Skeletal muscle tissue (tissue), 4 donors: ENCODE measurements around the gene RAB1B. TPM values are rescaled to one million over a fixed set of nuclear protein-coding genes. Genes with fewer than 3 reads are reported as not detected.
A peak's percentile ranks its signal among the peaks of the same experiment; 100 is the strongest.

Source experiments
- H3K27ac ChIP-seq: one replicate; pipeline ENCODE4 v1.7.0; 2013; ENCODE audit warnings: mild to moderate bottlenecking, low read depth, low read length, inconsistent platforms
- H3K27me3 ChIP-seq, 3 donors: one replicate each; pipeline ENCODE4 v1.7.0; 2013; ENCODE audit warnings: low read length in 3 of 3; ENCODE audit not compliant: control insufficient read depth in 3 of 3, insufficient read depth in 3 of 3
- H3K36me3 ChIP-seq, 3 donors: one replicate each; pipeline ENCODE4 v1.7.0; 2013; ENCODE audit warnings: low read length in 3 of 3; ENCODE audit not compliant: control insufficient read depth in 3 of 3, insufficient read depth in 3 of 3
- H3K4me1 ChIP-seq, 3 donors: one replicate each; pipeline ENCODE4 v1.7.0; 2013; ENCODE audit warnings: low read length in 3 of 3, mild to moderate bottlenecking in 3 of 3; ENCODE audit not compliant: control insufficient read depth in 3 of 3, insufficient read depth in 3 of 3
- H3K4me3 ChIP-seq, 3 donors: one replicate each; pipeline ENCODE4 v1.7.0; 2013; ENCODE audit warnings: low read length in 3 of 3
- H3K9ac ChIP-seq, 3 donors: one replicate each; pipeline ENCODE4 v1.7.0; 2013; ENCODE audit warnings: low read length in 3 of 3, mild to moderate bottlenecking in 3 of 3, moderate library complexity in 2 of 3, low read depth in 1 of 3
- H3K9me3 ChIP-seq, 3 donors: one replicate each; pipeline ENCODE4 v1.7.0; 2013; ENCODE audit warnings: low read length in 3 of 3; ENCODE audit not compliant: control insufficient read depth in 3 of 3
- total RNA-seq: library from RNA; depleted of rRNA; stranded (reverse); fragments of >200 nt; gene quantifications from one replicate; pipeline ENCODE4 v1.2.3, GENCODE V29; 2014
- donor health status: Osteomylitis.

RAB1B gene
- total RNA-seq, 1 donor from 2014 or later = 33.9 TPM

DNA sequence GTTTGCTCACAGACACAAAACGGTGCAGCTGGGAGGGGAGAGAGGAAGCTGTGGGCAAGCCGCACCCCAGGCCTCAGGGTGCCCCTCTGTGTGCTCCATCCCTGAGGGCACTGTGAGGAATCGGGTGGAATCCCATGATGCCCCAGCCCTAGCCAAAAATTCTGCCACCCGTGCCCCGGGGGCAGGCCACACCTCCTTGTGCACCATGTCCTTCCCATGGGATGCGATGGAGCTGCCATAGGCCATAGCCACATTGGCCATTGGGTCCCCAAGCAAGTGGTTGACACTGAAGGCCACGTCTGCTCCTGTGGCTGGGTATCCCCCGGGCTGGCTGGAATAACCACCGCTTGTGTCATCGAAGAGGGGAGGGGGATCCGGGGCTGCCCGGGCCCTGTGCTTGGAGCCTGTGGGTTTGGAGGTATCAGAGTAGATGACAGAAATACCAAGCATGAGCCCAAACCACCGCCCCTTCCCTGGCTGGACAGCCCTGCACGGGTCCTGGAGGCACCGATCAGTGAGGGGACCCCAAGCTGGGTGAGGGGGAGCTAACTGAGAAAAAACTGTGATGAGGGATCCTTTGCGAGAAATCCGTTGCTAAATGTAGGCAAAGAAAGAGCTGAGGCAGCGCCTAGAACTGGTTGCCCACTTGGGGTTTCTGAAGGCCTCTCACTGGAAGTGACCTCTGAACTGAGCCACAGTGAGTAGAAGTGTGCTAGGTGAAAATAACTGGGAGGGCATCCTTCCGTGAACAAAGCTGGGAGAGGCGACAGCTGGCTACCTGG, 19.6 kb downstream of the RAB1B start:
- peaks cover 16 to 50% (median 40%) of the 10 kb centered on the region in 3 donors for H3K4me1 ChIP-seq
- peak overlapping the region; percentile 96 for H3K27ac ChIP-seq
- peak overlapping the region; percentile 86 to 93 (median 92) for H3K9ac ChIP-seq
- peaks cover 17 to 21% (median 20%) of the 10 kb centered on the region in 3 donors for H3K36me3 ChIP-seq
- peak overlapping the region; percentile 84 to 91 (median 91) for H3K4me3 ChIP-seq
- H3K9me3 ChIP-seq = no peaks in the 10 kb centered on the region
- peaks cover 13 to 16% (median 16%) of the 10 kb centered on the region in 3 donors for H3K27me3 ChIP-seq

DNA sequence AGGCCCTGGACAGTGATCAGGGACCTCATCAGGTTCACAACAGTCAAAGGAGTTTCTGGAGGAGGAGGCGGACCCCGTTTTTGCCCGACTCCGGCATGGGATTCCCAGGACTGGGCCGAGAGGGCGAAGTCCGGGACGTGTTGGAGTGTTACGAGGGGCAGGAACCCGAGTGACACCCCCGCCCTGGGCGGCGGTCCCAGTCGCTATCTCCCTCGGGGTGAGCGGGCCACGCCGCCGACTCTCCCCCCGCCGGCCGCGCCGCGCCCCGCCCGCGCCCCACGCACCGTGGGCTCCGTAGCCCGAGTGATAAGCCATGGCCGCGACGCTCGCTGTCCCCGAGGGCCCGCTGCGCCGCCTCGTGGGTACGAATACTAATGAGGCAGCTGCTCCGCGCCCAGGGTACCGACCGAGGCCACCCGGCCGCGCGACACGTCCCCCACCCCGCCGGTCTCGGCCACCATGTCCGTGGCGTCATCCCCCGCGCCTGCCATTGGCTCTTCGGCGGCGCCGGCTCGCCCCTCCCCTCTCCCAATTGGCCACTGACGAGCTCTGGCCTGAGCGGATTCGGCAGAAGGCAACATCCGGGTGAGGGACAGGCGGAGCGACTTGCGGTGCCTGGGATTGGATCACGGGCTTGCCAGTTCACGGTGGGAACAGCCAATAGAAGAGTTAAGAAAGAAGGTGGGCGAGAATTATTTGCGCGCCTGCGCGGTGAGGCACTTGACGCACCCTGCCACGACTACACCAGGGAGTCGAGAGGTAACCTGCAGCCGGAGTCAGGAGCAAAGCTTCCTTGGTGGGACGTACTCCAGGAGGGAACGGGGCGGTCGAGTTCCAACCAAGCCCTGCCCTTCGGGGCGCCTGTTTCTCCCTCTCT, 20.5 kb downstream of the RAB1B start, which contains the start of gene YIF1A:
Gene YIF1A, minus strand, starts transcription at position 473 of the 877 bp plus-strand sequence. Its CDS starts 158 bp downstream, at position 315.
- H3K4me1 ChIP-seq = peaks cover 16 to 50% (median 40%) of the 10 kb centered on the region in 3 donors
- H3K27ac ChIP-seq = peak within 1 kb of the TSS; percentile 96
- peaks cover 17 to 21% (median 17%) of the 10 kb centered on the region in 3 donors for H3K36me3 ChIP-seq
- peak within 1 kb of the TSS; percentile 86 to 93 (median 92) for H3K9ac ChIP-seq
- H3K4me3 ChIP-seq = peak within 1 kb of the TSS; percentile 93 to 99 (median 95)
- peaks cover 19 to 25% (median 22%) of the 10 kb centered on the region in 3 donors for H3K27me3 ChIP-seq
- H3K9me3 ChIP-seq = no peaks in the 10 kb centered on the region

DNA sequence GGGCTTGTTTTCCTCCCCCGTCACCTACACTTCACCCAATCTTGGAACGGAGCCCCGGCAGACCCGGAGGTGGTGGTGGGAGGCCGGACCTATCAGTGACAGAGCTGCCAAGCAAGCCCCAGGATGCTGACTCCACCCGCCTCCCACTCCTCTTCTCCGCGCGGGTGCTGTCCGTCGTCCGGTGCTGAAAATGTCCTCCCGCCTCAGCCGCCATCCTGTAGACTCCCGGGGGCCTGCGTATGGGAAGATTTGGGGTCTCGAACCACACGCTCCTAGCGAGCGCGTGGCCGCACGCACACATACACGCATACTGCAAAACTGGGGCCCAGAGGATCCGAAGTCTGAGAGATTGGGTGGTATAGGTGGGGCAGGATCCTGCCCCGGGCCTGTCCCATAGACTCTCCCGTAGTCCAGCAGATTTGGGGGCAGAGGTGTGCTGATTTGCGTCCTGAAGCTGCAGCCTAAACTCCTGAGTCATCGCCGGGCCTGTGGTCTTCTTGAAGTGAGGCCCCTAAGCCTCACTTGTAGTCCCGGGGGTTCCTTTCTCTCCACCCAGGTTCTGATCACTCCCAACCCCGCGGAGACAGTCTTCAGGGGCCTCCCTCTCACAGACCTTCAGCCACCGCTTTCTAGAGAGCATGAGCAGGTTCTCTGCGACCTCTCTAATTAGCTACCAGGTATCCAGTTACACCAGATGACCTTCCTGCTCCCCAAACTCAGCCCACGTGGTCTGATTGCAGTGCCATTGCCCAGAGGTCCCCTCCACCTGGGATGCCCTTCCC, 21.3 kb downstream of the RAB1B start:
- H3K9me3 ChIP-seq = no peaks in the 10 kb centered on the region
- H3K9ac ChIP-seq = peak overlapping the region; percentile 69 to 83 (median 76)
- peaks cover 28 to 33% (median 30%) of the 10 kb centered on the region in 3 donors for H3K27me3 ChIP-seq
- H3K36me3 ChIP-seq = peaks cover 10 to 14% (median 11%) of the 10 kb centered on the region in 3 donors
- peaks cover 16 to 50% (median 40%) of the 10 kb centered on the region in 3 donors for H3K4me1 ChIP-seq
- peak overlapping the region; percentile 96 for H3K27ac ChIP-seq
- peak overlapping the region; percentile 93 to 99 (median 95) for H3K4me3 ChIP-seq

DNA sequence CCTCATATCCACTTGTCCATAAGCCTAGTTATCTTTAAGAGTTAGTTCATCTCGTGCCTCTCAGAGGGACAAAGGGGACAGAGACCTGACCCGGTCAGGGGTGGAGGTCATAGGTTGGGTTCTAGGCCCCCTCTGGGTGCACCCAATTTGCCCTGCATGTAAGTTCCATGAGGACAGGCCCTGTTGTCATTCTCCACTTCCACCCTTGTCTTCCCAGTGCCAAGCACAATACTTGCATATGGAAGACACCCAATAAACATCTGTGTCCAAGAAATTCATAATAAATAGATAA, 21.8 kb downstream of the RAB1B start:
- Histone ChIP-seq H3K36me3 (peaks cover 6 to 9% (median 8%) of the 10 kb centered on the region in 3 donors), H3K9ac (no peak overlapping the region), H3K27me3 (peaks cover 31 to 38% (median 33%) of the 10 kb centered on the region in 3 donors), H3K9me3 (no peaks in the 10 kb centered on the region), H3K4me1 (peaks cover 16 to 48% (median 38%) of the 10 kb centered on the region in 3 donors), H3K27ac (no peak overlapping the region), H3K4me3 (peak overlapping the region in 1 of 3 donors; percentile 93)

DNA sequence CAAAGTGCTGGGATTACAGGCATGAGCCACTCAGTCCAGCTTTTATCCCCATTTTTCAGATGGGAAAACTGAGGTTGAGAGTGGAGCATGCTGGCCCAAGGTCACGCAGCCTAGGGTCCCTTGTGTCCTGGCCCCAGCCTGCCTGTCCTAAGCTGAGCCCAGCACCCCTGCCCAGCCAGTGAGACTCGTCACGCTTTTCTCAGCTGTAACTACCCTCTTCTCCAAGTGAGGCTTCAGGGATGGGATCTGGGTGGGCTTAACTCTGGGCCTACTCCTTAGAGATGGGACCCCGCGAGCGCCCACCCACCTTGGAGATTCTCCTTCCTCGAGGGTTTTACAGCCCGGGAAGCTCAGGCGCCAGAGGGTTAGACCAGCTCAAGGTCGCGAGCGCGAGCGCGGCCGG, 22.9 kb downstream of the RAB1B start:
- H3K4me3 ChIP-seq = no peak overlapping the region
- peaks cover 0 to 6% (median 5%) of the 10 kb centered on the region in 3 donors for H3K36me3 ChIP-seq
- no peak overlapping the region for H3K27ac ChIP-seq
- no peaks in the 10 kb centered on the region for H3K9me3 ChIP-seq
- H3K9ac ChIP-seq = no peak overlapping the region
- peaks cover 37 to 47% (median 39%) of the 10 kb centered on the region in 3 donors for H3K27me3 ChIP-seq
- H3K4me1 ChIP-seq = peaks cover 16 to 38% (median 30%) of the 10 kb centered on the region in 3 donors

DNA sequence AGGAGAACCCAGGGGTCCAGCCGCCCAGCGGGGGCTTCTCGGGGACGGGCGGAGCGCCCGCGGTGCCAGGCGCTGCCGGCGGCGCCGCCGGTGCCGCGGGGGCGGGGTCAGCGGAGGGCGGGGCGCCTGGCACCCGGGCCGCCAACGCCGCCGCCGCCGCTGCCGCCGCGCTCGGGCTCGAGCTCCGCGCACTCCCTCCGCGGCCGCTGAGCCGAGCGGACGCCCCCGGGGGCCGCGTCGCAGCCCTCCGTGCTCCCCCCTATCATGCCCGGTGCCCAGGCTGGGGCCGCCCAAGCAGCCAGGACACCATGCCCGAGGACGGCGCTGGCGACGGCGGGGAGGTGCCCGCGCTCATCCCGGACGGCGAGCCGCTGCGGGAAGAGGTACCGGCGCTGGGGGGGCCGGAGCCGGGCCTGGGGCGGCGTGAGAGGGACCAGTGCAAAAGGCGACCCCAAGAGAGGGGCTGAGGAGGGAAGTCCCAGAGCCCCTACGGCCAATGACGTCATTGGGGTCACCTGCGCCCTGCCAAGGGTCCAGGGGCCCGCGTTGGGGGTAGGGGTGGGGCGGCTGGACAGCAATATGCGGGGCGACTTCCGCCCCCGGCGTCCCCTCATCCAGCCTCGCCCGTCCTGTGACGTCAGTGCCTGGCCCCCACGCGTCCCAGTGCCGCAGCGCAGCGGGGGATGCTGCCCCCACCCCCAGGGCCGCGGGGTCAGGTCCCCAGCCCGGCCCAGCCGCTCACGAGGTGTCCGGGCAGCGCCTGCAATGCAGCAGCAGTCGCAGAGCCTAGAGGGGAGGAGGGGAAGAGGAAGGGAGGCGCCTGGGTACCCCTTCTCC, 23.5 kb downstream of the RAB1B start, which contains the start of gene TMEM151A:
Gene TMEM151A, plus strand, starts transcription at position 189 of the 837 bp plus-strand sequence. Its CDS starts 120 bp downstream, at position 309.
- peaks cover 37 to 53% (median 39%) of the 10 kb centered on the region in 3 donors for H3K27me3 ChIP-seq
- no peak within 1 kb of the TSS for H3K9ac ChIP-seq
- peak within 1 kb of the TSS in 1 of 3 donors; percentile 43 for H3K4me3 ChIP-seq
- no peaks in the 10 kb centered on the region for H3K9me3 ChIP-seq
- H3K4me1 ChIP-seq = peaks cover 16 to 32% (median 26%) of the 10 kb centered on the region in 3 donors
- peaks cover 0 to 3% (median under 1%) of the 10 kb centered on the region in 3 donors for H3K36me3 ChIP-seq
- no peak within 1 kb of the TSS for H3K27ac ChIP-seq

DNA sequence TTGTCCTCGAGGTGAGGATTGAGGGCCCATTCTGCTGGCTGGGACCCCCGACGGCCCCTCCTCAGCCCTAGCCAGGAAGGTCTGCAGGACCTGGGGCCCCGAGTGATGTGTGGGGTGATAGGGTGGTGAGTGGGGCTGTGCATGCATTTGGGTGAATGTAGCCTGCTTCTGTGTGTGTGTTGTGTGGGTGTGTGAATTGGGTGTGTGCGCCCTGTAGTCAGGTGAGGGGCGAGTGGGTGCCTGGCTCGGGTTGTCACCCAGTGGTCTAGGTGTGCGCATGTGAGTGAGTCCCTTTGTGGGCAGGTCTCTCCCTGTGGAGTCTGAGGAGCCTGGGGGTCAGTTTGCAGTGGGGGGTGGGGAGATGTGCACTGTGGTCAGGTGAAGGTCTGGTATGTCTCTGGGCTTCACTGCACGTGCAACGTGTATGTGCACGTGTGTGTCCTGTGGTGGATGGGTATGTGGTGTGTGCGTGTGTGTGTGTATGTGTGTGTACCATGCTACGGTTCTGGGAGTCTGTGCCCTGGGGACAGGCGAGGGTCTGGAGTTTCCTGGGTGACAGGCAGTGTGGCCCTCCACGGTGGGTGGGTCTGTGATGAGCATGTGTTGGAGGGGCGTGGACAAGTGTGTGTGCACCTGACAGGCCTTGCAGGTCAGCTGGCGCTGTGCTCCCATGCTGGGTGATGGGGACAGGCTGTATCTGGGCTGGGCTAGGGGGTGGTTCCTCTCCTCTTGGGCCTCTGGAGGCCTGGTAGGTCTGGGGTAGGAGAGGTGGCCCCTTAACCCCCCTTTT, 24.3 kb downstream of the RAB1B start:
- no peak overlapping the region for H3K9ac ChIP-seq
- no peaks in the 10 kb centered on the region for H3K36me3 ChIP-seq
- peaks cover 37 to 54% (median 39%) of the 10 kb centered on the region in 3 donors for H3K27me3 ChIP-seq
- H3K4me1 ChIP-seq = peaks cover 13 to 25% (median 18%) of the 10 kb centered on the region in 3 donors
- H3K27ac ChIP-seq = no peak overlapping the region
- H3K4me3 ChIP-seq = no peak overlapping the region
- H3K9me3 ChIP-seq = no peaks in the 10 kb centered on the region

DNA sequence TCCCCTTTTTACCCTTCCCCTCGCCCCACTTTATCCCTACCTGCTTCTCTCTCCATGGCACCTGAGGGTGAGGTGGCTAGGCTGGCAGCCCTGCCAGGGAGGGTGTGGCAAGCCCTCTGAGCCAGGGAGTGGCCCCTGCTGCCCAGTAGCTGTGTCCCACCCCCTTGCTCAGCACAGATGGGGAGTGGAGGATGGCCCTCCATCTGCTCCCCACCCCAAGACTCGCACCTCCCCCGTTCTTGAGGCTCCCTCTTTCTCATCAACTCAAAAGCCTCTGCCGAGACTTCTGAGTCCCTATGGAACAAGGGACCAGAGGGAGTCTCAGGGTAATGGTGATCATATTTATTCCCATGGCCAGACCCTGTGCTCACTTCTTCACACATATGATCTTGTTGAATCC, 24.9 kb downstream of the RAB1B start:
- no peak overlapping the region for H3K27ac ChIP-seq
- H3K9me3 ChIP-seq = no peaks in the 10 kb centered on the region
- H3K36me3 ChIP-seq = no peaks in the 10 kb centered on the region
- H3K9ac ChIP-seq = no peak overlapping the region
- H3K4me3 ChIP-seq = no peak overlapping the region
- H3K4me1 ChIP-seq = peaks cover 7 to 19% (median 12%) of the 10 kb centered on the region in 3 donors
- peaks cover 37 to 54% (median 39%) of the 10 kb centered on the region in 3 donors for H3K27me3 ChIP-seq
